ENCODE data around the gene RBBP8NL. TPM values are rescaled to one million over a fixed set of nuclear protein-coding genes. Genes with fewer than 3 reads are reported as not detected.

RBBP8NL gene
- total and polyA plus RNA-seq, 2 of the 8 experiments (the other 6 are each of a cell fraction or from before 2014, with no cell fraction given), result 0.43 to 0.48 TPM

DNA sequence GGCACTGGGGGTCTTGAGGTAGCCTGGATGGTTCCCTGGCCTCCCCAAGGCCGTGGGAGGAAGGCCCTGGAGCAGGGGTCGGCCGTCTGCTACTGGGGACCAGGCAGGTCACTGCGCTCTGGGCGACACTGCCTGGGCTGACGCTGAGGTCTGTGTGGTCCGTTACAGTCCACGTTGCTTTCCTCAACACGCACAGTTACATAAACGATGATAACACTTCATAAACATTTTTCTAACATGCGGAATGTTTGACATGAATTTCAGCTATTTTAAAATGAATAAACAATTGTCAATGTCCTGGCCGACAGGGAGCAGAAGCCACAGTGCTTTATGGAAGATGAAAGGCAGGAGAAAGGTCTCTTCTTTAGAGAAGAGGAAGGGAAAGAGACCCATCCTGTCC lies 10.2 kb upstream of the RBBP8NL start (continued):
- TF ChIP-seq CTCF (IDR thresholded peaks at IDR 0.05; ENCODE audit: control extremely low read depth in 1 of 3, insufficient read depth in 1 of 3, low read depth in 1 of 3, low read length in 3 of 3) (no peak), CBX8 (IDR thresholded peaks at IDR 0.05; ENCODE audit: borderline replicate concordance, low read depth, low read length) (no peak), ATF2 (IDR thresholded peaks at IDR 0.05; ENCODE audit: low read length) (no peak), TEAD4 (IDR thresholded peaks at IDR 0.05; ENCODE audit: low read depth, low read length) (no peak), SIRT6 (IDR thresholded peaks at IDR 0.05; ENCODE audit: low read length) (no peak)

Data from H1 (cell line).